Activated T-helper 1 cell treated with anti-CD3 and anti-CD28 coated beads, Interleukin-2, amount 50 U/mL, for 16 hours (primary cell): Measurements from ENCODE around the gene ZNF675.
"Not testable (repeated sequence)": the region's sequence is repeated elsewhere in the genome, so short reads cannot be mapped to it uniquely, and the experiment has no call there.

ENCODE experiments used
- DNase-seq, 2 donors: peaks; one replicate each; pipeline ENCODE4 v3.0.0-alpha.2; 2020; ENCODE audit warnings: low read depth in 1 of 2, low spot score in 1 of 2

Gene ZNF675

GRCh38 chr19:23686621-23687423 is at the start of gene ZNF675:
ZNF675 (minus strand) TSS chr19:23687212; CDS start chr19:23687033, 179 bp downstream.
- peak; percentile 77 to 78 for DNase-seq

DNA sequence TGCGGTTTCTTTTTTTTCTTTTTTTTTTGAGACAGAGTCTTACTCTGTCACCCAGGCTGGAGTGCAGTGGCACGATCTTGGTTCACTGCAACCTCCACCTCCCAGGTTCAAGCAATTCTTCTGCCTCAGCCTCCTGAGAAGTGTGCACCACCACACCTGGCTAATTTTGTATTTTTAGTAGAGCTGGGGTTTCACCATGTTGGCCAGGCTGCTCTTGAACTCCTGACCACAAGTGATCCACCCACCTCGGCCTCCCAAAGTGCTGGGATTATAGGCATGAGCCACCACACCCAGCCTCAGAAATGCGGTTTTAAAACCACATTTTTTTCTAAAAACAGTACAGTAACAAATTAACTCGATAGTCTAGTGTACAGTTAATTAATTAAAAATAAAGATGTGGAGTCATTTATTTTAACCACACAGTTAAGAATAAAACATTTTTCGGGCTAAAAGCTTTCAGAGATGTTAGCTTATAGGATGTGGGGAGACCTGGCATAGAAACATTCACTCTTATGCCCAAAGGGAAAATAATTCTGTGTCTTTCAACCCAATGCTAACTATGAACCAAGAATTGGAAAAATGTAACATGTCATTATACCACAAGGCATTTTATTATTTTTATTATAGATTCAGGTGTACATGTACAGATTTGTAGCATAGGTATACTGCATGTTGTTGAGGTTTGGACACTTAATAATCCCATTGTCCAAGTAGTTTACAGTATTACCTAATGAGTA is 43.9 kb upstream of the ZNF675 start:
- DNase-seq, result not testable (repeated sequence)

DNA sequence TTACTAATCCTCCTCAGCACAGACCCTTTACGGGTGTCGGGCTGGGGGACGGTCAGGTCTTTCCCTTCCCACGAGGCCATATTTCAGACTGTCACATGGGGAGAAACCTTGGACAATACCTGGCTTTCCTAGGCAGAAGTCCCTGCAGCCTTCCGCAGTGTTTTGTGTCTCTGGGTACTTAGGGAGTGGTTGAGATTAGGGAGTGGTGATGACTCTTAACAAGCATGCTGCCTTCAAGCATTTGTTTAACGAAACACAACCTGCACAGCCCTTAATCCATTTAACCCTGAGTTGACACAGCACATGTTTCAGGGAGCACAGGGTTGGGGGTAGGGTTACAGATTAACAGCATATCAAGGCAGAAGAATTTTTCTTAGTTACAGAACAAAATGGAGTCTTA is 37.1 kb upstream of the ZNF675 start:
- DNase-seq, result not testable (repeated sequence)

DNA sequence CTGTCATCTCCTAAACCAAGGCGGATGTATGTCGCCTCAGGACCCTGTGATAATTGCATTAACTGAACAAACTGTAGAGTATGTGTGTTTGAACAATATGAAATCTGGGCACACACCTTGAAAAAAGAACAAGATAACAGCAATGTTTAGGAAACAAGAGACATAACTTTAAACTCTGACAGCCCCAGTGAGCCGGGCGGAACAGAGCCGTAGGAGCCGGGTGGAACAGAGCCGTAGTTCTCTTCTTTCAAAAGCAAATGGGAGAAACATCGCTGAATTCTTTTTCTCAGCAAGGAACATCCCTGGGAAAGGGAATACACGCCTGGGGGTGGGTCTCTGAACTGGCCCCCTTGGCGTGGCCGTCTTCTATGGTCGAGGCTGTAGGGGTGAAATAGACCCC is 31.8 kb upstream of the ZNF675 start:
- no peak for DNase-seq

- DNase-seq, result no peak
Measured at GRCh38 chr19:23716792-23717191, 29.8 kb upstream of the ZNF675 start.

DNA sequence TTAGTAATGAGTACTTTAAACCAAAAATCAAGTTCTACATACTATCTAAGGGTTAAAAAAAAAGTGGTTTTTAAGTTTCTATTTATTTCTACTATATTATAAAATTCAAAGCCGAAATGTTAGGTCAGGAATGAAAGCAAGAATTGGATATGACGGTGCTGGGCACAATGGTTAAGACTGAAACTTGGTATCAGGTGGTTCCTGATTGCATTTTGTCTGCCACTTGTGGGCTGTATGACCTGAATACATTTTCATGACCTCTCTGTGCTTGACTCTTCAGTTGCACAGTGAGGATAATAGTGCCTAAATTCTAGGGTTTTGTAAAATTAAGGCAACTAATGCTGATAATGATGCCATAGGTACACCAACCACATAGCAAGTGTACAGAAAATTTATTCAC is 22.3 kb upstream of the ZNF675 start:
- DNase-seq, result no peak

GRCh38 chr19:23706657-23707056 is 19.6 kb upstream of the ZNF675 start:
- DNase-seq, result no peak

- no peak for DNase-seq
Measured at GRCh38 chr19:23699521-23699860, 12.5 kb upstream of the ZNF675 start.

- no peak for DNase-seq
Measured at GRCh38 chr19:23698711-23699520, 11.9 kb upstream of the ZNF675 start.

GRCh38 chr19:23692937-23693336 is 5.9 kb upstream of the ZNF675 start:
- DNase-seq, result not testable (repeated sequence)

- no peak for DNase-seq
Measured at GRCh38 chr19:23673132-23673531, 13.9 kb downstream of the ZNF675 start.

GRCh38 chr19:23668606-23669005 is 18.4 kb downstream of the ZNF675 start:
- DNase-seq, result not testable (repeated sequence)

DNA sequence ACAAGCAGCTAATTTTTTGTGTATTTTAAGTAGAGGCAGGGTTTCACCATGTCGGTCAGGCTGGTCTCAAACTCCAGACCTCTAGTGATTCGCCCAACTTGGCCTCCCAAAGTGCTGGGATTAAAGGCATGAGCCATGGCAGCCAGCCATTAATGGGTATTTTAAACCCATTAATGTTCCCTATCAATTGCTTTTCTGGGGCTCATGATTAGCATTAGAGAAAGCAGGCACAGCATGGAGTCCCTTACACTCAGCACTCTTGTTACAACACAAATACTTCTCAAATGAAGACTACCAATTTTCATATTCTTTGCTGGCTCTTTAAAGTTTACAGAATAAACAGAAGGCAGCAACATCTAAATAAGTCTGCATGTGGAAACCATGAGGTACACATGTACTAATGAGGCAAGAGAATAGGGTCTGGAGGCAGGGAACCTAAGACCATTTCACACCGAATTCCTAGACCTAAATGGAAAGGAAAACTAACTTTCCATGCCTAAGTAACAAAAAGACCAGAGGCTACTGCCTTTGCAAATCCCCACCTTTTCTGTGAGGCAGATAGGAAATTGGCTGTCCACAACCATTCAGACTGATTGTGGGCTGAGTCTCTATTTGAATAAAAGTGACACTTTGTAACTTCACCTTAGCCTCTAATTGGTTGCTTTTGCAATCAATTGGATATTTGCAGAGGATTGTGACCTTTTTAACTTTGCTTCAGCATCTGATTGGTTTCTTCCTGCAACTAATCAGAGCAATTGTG is 21.2 kb downstream of the ZNF675 start:
- no peak for DNase-seq

DNA sequence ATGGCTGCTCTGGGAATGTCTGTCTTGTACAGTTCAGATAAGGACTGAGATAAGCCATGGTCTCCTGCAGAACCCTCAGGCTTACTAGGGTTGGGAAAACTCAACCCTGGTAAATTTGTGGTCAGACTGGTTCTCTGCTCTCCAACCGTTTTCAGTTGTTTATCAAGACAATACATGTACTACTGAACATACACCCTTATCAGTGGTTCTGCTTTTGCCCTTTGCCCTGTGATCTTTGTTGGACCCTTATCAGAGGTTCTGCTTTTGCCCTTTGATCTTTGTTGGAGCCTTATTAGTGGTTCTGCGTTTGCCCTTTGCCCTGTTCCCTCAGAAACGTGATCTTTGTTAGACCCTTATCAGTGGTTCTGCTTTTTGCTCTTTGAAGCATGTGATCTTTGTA is 37.2 kb downstream of the ZNF675 start:
- not testable (repeated sequence) for DNase-seq
